T-cell (primary cell): ENCODE measurements around the gene LSM7. TPM values are rescaled to one million over a fixed set of nuclear protein-coding genes. Genes with fewer than 3 reads are reported as not detected.

ENCODE experiments used
- ATAC-seq, 4 experiments: fragments of 200-7000 bp in 3 of 4; fragments of 150-1000 bp in 1 of 4; cut with Tn5 transposase; replicated peaks in 1 of 4; 1 replicate in 3 of 4; 2 replicates in 1 of 4; pipeline ENCODE4 v1.10.0; 2021; ENCODE audit warnings: moderate library complexity in 3 of 4, mild to moderate bottlenecking in 2 of 4, moderate number of reproducible peaks in 1 of 4
- CTCF ChIA-PET, 2 donors: fragments of 300-600 bp; sonication (Branson Sonifier 250); formaldehyde crosslinking; loops; one replicate each; lab custom pipeline; 2022; ENCODE audit warnings: antibody characterized with exemption in 2 of 2; lab: Charles Lee
- POLR2A ChIA-PET, 2 donors: fragments of 300-600 bp; sonication (Branson Sonifier 250); formaldehyde crosslinking; loops; one replicate each; lab custom pipeline; 2022; ENCODE audit warnings: antibody characterized with exemption in 2 of 2; lab: Charles Lee
- DNase-seq, 35 experiments: peaks; one replicate each; pipeline versions ENCODE4 v3.0.0 to v3.0.0-alpha.2; 2013 to 2023
- H3K27ac ChIP-seq: one replicate; pipeline ENCODE4 v1.5.1; 2013; ENCODE audit warnings: low read length
- H3K27me3 ChIP-seq, 2 experiments: replicated peaks in 1 of 2; 1 replicate in 1 of 2; 2 replicates in 1 of 2; pipeline versions ENCODE4 v1.6.1 to v1.7.0; 2013; ENCODE audit warnings: low read length in 1 of 2, mixed read lengths in 1 of 2; ENCODE audit not compliant: control insufficient read depth in 2 of 2, insufficient read depth in 2 of 2; ENCODE audit errors: extremely low read depth in 1 of 2
- H3K36me3 ChIP-seq, 2 donors: 1 replicate in 1 of 2; 2 replicates in 1 of 2; pipeline versions ENCODE4 v1.6.1 to v1.7.0; 2013; ENCODE audit warnings: low read length in 1 of 2; ENCODE audit not compliant: control insufficient read depth in 2 of 2, insufficient read depth in 1 of 2; ENCODE audit errors: extremely low read depth in 1 of 2
- H3K4me1 ChIP-seq, 2 experiments: 1 replicate in 1 of 2; 2 replicates in 1 of 2; pipeline versions ENCODE4 v1.6.1 to v1.7.0; 2013; ENCODE audit warnings: low read length in 2 of 2, mixed read lengths in 1 of 2; ENCODE audit not compliant: insufficient read depth in 2 of 2, control insufficient read depth in 1 of 2; ENCODE audit errors: extremely low read depth in 1 of 2
- H3K4me3 ChIP-seq, 2 donors: 1 replicate in 1 of 2; 2 replicates in 1 of 2; pipeline versions ENCODE4 v1.5.1 to v1.7.0; 2013; ENCODE audit warnings: mild to moderate bottlenecking in 2 of 2, low read length in 1 of 2, moderate library complexity in 1 of 2; ENCODE audit not compliant: control insufficient read depth in 1 of 2; ENCODE audit errors: extremely low read depth in 1 of 2
- H3K9me3 ChIP-seq: 2 replicates; pipeline ENCODE4 v1.7.0; 2013
- H3K27ac Mint-ChIP-seq, 2 donors: one replicate each; pipeline ENCODE4 v1.8.0; 2020 to 2021; ENCODE audit warnings: mild to moderate bottlenecking in 2 of 2, mixed read lengths in 2 of 2
- H3K27me3 Mint-ChIP-seq, 2 donors: one replicate each; pipeline ENCODE4 v1.8.0; 2021 to 2022; ENCODE audit warnings: mixed read lengths in 2 of 2
- H3K36me3 Mint-ChIP-seq: one replicate; pipeline ENCODE4 v1.8.0; 2021; ENCODE audit warnings: mixed read lengths
- H3K4me1 Mint-ChIP-seq, 3 donors: one replicate each; pipeline ENCODE4 v1.8.0; 2020 to 2022; ENCODE audit warnings: mixed read lengths in 3 of 3, mild to moderate bottlenecking in 1 of 3
- H3K4me3 Mint-ChIP-seq, 3 donors: one replicate each; pipeline ENCODE4 v1.8.0; 2020 to 2022; ENCODE audit warnings: mild to moderate bottlenecking in 3 of 3, mixed read lengths in 3 of 3, moderate library complexity in 3 of 3
- H3K9me3 Mint-ChIP-seq, 3 donors: one replicate each; pipeline ENCODE4 v1.8.0; 2020 to 2022; ENCODE audit warnings: mixed read lengths in 3 of 3
- WGBS: methylation state at CpG from one replicate; pipeline ENCODE4 v1.1.5; 2013; ENCODE audit warnings: missing lambda C conversion rate; ENCODE audit not compliant: insufficient coverage; 5-methylcytosine and 5-hydroxymethylcytosine counted together
- total RNA-seq, 35 experiments: library from RNA in 6 of 35; stranded (reverse) in 6 of 35; fragments of 120-200 nt in 1 of 35; gene quantifications; one replicate each; pipeline versions ENCODE4 v1.2.1 to v1.2.4 and lab custom pipeline; 2013 to 2026

LSM7 gene
- total RNA-seq, 5 donors from 2014 or later (not counting 1 experiment from before 2014, with no cell fraction given) = 86.7 to 127 (median 107) TPM

DNA sequence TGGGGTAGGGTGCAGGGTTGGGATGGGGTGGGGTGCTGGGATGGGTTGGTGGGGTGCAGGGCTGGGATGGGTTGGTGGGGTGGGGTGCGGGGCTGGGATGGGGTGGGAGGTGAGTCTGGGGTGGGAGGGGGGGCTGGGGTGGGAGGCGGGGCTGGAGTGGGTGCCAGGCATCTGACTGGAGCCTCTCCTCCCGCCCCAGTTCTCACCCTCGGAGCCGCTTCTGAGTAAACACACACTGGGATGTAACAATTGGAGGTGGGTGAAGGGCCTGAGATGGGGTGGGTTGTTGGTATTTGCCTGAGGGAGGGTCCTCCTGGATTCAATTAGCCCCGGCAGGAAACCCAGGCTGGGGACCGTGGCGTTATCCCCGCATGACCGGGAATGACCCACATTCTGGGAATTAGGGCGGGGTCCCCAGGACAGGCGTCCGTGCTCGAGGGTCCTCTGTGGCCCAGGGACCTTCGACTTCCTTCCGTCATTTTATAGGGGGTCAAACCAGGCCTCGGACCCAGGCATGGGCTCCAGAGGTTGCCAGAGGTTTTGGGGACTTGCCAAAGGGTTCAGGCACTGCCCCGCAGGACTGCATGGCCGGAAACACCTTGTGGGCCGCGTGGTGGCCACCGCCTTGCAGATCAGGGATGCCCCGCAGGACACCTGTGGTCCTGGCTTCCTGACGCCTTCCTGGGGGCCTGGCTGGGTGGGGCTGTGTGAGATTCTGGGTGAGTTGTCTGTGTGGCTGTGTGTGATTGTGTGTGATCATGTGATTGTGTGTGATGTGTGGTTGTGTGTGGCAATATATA, 33.1 kb upstream of the LSM7 start:
- CTCF ChIA-PET = no interaction called here
- no peak for ATAC-seq

GRCh38 chr19:2360833-2361232, 32.4 kb upstream of the LSM7 start:
- Mint-ChIP-seq H3K4me1 (peaks cover 0 to 4% (median 4%) of the 10 kb centered on the region in 3 donors), H3K27ac (peak overlapping the region in 1 of 2 donors; percentile 15), H3K4me3 (no peak overlapping the region), H3K27me3 (peaks cover 12 to 16% of the 10 kb centered on the region in 2 donors), H3K9me3 (no peaks in the 10 kb centered on the region), H3K36me3 (no peaks in the 10 kb centered on the region)
- H3K36me3 ChIP-seq = no peaks in the 10 kb centered on the region
- DNase-seq (no peak), ATAC-seq (no peak)
- peaks cover 0 to 9% of the 10 kb centered on the region in 2 experiments for H3K4me1 ChIP-seq
- peaks cover 0 to 45% of the 10 kb centered on the region in 2 experiments for H3K27me3 ChIP-seq
- WGBS = 83% methylated on average over 1 of the region's 11 CpGs
- ChIA-PET POLR2A (no interaction called here), CTCF (no interaction called here)
- no peaks in the 10 kb centered on the region for H3K9me3 ChIP-seq
- no peak overlapping the region for H3K27ac ChIP-seq
- no peak overlapping the region for H3K4me3 ChIP-seq

More for the DNA sequence above, 33.1 kb upstream of the LSM7 start:
- H3K27ac ChIP-seq = no peak overlapping the region
- POLR2A ChIA-PET = no interaction called here
- no peak overlapping the region for H3K4me3 Mint-ChIP-seq
- WGBS = 29% methylated on average over 19 of the region's 24 CpGs
- H3K9me3 Mint-ChIP-seq = no peaks in the 10 kb centered on the region
- H3K27me3 ChIP-seq = peaks cover 0 to 45% of the 10 kb centered on the region in 2 experiments
- no peak overlapping the region for H3K4me3 ChIP-seq
- H3K4me1 Mint-ChIP-seq = peaks cover 0 to 4% (median 4%) of the 10 kb centered on the region in 3 donors
- H3K27ac Mint-ChIP-seq = no peak overlapping the region
- DNase-seq = no peak
- H3K27me3 Mint-ChIP-seq = peaks cover 12 to 16% of the 10 kb centered on the region in 2 donors
- no peaks in the 10 kb centered on the region for H3K36me3 Mint-ChIP-seq
- no peaks in the 10 kb centered on the region for H3K36me3 ChIP-seq
- H3K9me3 ChIP-seq = no peaks in the 10 kb centered on the region
- H3K4me1 ChIP-seq = peaks cover 0 to 9% of the 10 kb centered on the region in 2 experiments

DNA sequence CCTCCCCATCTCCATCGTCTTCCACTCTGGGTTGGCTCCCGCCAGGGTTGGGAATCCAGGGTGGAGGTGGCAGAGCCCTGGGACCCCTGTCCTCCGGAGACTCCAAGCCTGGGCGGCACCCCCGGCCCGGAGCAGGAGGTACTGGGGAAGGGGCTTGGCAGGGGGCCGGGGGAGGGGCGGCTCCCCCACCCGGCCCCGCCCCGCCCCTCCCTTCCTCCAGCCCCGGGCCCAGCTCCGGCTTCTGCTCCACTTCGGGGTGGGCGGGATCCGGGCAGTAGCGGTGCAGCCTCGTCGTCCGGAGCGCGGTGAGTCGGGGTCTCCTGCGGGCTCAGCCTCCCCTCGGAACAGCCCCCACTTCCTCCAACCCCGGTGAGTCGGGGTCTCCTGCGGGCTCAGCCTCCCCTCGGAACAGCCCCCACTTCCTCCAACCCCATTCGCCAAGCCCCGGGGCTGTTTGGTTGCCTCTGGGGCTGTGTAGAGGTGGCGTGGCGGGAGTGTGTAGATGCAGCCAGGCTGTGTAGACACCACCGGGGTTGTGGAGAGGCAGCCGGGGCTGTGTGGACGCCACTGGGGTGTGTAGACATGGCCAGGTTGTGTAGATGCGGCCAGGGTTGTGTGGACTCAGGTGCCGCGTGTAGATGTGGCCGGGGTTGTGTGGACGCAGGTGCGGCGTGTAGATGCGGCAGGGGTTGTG, 31.8 kb upstream of the LSM7 start, which contains the start of gene TMPRSS9:
TMPRSS9 (plus strand) TSS at position 274 of the 694 bp plus-strand sequence. CDS start 29,521 bp downstream, outside the sequence.
- WGBS = 30% methylated on average over 28 of the region's 44 CpGs
- Histone ChIP-seq H3K4me3 (no peak within 1 kb of the TSS), H3K36me3 (no peaks in the 10 kb centered on the region), H3K4me1 (peaks cover 0 to 9% of the 10 kb centered on the region in 2 experiments), H3K9me3 (no peaks in the 10 kb centered on the region), H3K27me3 (peaks cover 0 to 39% of the 10 kb centered on the region in 2 experiments), H3K27ac (no peak within 1 kb of the TSS)
- peaks cover 8 to 13% of the 10 kb centered on the region in 2 donors for H3K27me3 Mint-ChIP-seq
- ATAC-seq (no peak), DNase-seq (no peak)
- H3K4me3 Mint-ChIP-seq = no peak within 1 kb of the TSS
- no peaks in the 10 kb centered on the region for H3K36me3 Mint-ChIP-seq
- ChIA-PET POLR2A (no interaction called here), CTCF (no interaction called here)
- no peaks in the 10 kb centered on the region for H3K9me3 Mint-ChIP-seq
- peak within 1 kb of the TSS in 1 of 2 donors; percentile 15 for H3K27ac Mint-ChIP-seq
- H3K4me1 Mint-ChIP-seq = peaks cover 0 to 4% (median 4%) of the 10 kb centered on the region in 3 donors

DNA sequence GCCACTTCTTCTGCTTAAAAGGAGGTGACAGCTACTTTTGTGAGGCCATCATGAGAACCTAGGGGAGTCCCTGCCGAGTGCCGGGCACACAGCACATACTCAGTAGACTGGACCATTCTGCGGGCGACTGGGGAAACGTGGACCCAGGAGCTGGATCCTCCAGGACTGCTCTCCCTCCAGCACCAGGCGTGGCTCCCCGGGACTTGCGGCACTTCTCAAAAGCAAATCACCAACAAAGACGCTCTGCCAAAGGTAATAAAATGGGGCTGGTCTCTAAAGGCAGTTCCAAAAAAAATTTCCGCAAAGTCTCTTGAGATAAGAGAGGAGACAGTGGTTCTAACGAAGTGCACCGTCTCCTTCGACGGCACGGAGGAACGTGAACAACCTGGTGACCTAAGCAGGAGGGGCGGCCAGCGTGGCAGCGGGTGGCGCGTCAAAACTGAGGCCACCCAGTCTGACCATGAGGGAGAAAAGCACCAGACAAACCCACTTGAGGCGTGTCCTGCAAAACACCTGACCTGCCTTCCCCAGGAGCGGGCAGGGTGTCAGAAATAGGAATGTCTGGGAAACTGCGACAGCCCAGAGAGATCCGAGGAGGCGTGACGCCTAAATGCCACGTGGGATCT, 30.3 kb upstream of the LSM7 start:
- H3K27ac Mint-ChIP-seq = no peak overlapping the region
- ChIA-PET CTCF (no interaction called here), POLR2A (no interaction called here)
- H3K9me3 Mint-ChIP-seq = no peaks in the 10 kb centered on the region
- no peak for DNase-seq
- Histone ChIP-seq H3K4me1 (peaks cover 0 to 9% of the 10 kb centered on the region in 2 experiments), H3K9me3 (no peaks in the 10 kb centered on the region), H3K27ac (no peak overlapping the region), H3K36me3 (peaks cover 5% of the 10 kb centered on the region in 2 donors), H3K4me3 (no peak overlapping the region), H3K27me3 (peaks cover 0 to 39% of the 10 kb centered on the region in 2 experiments)
- peaks cover 0 to 4% (median 4%) of the 10 kb centered on the region in 3 donors for H3K4me1 Mint-ChIP-seq
- no peak overlapping the region for H3K4me3 Mint-ChIP-seq
- H3K27me3 Mint-ChIP-seq = peaks cover 6% of the 10 kb centered on the region in 2 donors
- ATAC-seq = no peak
- no peaks in the 10 kb centered on the region for H3K36me3 Mint-ChIP-seq
- 94% methylated on average over 24 of the region's 28 CpGs for WGBS

- 93% methylated on average over 3 of the region's 3 CpGs for WGBS
These were observed 29.2 kb upstream of the LSM7 start for GRCh38 chr19:2357279-2358206.

More at GRCh38 chr19:2357279-2358206, 29.2 kb upstream of the LSM7 start:
- Mint-ChIP-seq H3K4me1 (peaks cover 0 to 4% (median 4%) of the 10 kb centered on the region in 3 donors), H3K27ac (no peak overlapping the region), H3K4me3 (no peak overlapping the region), H3K27me3 (peaks cover 6% of the 10 kb centered on the region in 2 donors), H3K9me3 (no peaks in the 10 kb centered on the region), H3K36me3 (no peaks in the 10 kb centered on the region)
- Histone ChIP-seq H3K36me3 (peaks cover 8 to 11% of the 10 kb centered on the region in 2 donors), H3K4me3 (no peak overlapping the region), H3K27ac (no peak overlapping the region), H3K4me1 (peaks cover 0 to 9% of the 10 kb centered on the region in 2 experiments), H3K27me3 (peaks cover 0 to 29% of the 10 kb centered on the region in 2 experiments), H3K9me3 (no peaks in the 10 kb centered on the region)
- POLR2A ChIA-PET = no interaction called here
- CTCF ChIA-PET = no interaction called here
- no peak for ATAC-seq
- no peak for DNase-seq
